DMS114 treated with DMSO at 0.1 percent for 48 hours (cell line): Measurements from ENCODE around the gene CNPY3.

Experiments
- DNase-seq: peaks from one replicate; lab custom pipeline; 2025; ENCODE audit not compliant: unreplicated experiment; lab: John Stamatoyannopoulos, UW

The CNPY3 gene

DNA sequence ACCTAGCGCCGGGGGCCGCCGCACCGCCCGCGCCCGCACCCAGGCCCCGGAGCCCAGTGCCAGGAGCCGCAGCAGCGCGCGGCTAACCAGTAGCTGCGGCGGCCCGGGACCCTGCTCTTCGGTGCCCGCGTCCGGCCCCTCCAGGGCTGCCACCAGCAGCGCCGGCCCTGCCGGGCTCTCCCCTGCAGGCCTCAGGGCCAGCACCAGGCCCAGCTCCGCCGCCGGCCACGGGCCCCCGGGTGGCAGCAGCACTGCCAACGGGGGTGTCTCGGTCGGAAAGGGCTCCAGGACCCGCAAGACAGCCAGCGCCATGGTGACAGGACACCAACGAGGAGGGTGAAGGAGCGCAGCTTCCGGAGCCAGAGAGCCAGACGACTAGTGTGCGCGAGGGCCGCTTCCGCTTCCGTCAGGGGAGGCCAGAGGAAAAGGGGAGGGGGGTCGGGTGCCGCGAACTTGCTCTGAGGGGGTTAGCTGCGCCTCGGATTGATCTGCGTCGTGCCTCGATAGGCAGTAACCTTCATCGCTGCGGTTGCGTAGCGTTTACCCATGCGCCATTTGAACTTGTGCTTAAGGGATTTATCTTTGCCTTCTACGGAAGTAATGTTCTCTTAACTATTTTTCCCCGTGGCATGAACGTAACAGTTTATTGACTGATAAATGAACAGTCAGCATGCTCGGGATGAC lies 49.7 kb downstream of the CNPY3 start, which contains the start of gene PEX6:
TSS of gene PEX6 (minus strand) at position 343 of the 684 bp plus-strand sequence. CDS start at position 312, 31 bp downstream.
- peak; percentile 93 for DNase-seq

GRCh38 chr6:42979523-42980177 lies 50.4 kb downstream of the CNPY3 start:
- peak; percentile 64 for DNase-seq

DNA sequence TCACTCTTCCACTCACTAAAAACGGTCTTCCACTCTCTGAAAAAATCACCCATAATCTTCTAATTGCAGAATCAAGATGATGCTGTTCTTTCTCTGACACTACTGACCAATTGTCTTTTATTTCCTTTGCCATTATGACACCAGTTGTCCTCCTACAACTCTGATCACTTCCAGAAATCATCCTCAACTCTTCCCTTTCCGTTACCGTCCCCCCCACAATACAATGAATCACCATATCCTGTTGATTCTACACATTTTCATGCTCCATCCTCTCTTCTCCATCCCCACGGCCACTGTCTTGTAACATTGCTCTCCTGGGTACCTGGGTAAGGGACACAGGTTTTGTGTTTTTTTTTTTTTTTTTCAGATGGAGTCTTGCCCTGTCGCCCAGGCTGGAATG lies 52.6 kb downstream of the CNPY3 start:
- DNase-seq = no peak

DNA sequence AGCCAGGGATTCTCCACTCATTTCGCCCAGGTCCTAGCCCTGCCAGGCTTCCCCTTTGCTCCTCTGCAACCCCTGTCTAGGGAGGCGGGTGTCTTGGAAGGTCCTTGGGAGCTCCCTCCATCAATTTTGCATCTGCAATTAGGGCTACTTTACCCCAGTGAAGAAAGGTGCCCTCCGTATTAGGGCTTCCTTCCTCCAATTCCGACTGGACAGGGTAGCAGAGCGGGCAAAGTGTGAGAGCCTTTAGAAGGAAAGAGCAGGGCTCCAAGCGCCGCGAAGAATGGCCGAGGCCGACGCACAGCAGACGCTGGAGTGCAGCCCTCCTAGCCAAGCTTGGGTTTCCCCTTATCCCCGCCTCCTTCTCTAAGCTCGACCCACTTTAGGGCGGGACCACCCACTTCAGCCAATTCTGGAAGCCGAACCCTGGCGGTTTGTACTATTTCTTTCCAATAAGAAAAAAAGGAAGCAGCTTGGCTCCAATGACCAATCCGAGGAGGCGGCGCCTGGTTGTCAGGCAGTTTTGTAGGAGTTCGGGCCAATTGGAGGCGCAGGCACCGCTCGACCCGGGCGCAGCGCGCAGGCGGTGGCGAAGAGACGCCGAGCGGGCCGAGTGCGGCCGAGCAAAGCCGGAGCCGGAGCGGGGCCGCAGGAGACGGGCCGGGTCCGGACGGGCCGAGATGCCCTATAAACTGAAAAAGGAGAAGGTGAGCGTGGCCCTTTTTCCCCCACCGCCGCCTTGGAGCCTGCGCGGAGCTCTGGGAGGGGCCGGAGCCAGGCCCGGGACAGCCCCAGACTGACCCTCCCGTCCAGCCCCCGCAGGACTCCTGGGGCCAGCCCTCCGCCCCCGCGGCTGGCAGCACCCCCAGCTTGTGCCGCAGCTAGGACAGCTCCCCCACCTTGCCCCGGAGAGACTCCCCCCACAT lies 55.0 kb downstream of the CNPY3 start, which contains the start of gene PPP2R5D:
TSS of gene PPP2R5D (plus strand) at position 570 of the 923 bp plus-strand sequence. CDS start at position 678, 108 bp downstream.
- peak; percentile 100 for DNase-seq

DNA sequence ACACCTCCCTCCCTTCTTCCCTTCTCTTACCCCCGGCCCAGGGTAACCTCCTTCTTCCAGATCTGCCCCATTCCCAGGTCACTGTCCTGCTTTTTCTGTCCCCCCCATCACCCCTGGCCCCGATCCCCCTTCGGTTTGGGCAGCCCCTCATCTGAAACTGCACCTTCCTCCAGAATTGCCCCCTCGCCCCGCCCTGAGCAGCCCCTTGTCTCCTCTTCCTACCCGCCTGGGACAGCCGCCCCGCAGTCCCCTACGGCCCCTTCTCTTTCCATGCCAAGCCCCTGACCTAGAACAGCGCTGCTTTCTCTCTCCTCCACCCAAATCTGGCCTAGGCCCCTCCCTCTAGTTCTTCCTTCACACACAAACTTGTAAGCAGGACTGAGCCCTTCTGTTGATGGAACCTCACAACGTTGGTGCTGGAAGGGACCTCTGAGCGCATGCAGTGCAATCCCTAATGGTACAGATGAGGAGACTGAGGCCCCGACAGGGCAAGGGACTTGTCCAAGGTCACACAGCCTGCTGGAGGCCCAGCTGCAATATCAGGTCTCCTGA lies 55.7 kb downstream of the CNPY3 start:
- DNase-seq = no peak

DNA sequence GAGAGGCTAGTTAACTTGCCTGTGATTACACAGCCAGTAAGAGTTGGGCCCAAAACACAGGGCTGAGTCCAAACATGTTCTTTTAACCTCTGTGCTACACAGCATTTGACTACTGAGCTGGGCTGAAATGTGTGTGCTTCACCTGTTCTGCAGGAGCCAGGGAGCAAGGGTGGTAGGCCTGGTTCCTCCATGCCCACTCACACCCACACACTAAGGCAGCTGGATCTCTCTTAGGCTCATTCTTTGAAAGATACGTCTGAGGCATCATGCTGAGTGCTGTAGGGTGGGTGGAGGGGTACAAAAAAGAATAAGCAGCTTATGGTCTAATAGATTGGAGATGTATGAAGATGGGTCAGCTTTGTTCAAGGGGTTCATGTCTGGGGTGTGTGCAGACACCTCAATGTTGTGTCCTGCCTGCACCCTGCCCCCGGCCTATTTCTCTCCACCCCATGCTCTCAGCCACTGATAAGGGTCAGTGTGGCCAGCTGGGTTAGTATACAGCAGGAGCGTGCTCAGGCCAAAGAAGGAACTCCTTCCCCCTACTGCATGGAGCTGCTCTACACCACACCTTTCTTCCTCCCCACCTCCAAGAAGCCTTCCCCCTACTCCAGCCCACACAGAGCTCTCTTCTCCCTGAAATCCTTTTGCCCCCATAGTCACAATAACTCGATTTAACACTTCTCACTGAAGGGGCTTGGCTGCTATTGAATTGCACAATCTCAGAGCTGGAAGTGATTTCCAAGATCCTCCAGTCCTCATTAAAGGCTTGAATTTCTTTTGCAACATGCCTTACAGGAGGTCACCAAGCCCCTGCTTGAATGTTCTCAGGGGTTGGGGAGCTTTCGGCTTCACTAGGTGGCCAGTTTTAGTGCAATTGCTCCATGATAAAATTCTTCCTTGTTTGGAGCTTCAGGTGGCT lies 58.5 kb downstream of the CNPY3 start:
- no peak for DNase-seq

DNA sequence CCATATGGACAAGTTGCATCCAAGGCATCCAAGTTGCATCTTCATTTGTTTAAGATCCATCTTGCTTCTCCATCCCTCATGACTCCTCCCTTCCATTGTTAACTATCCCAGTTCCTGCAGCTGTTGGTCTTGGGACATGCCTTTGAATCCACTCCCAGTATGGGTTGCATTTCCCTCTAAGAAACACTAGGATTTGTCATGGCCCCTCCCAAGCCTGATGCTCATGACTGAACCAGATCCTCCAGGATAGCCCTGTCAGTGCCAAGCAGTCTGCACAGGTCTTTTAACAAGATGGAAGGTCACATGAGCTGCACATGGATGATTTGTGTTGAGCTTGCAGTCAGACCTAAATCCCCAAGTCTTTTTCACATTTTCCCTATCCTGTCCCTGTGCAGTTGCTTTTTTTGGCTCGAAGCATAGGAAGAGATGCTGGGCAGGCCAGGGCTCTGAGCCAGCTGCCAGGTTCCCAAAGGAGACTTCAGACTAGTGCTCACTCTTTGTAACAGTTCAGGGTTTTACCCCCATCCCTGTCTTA lies 59.3 kb downstream of the CNPY3 start:
- no peak for DNase-seq
